IPS-NIHi7 (cell line): ENCODE data around the gene SSBP3.

Source experiments
- DNase-seq: peaks from one replicate; pipeline ENCODE4 v3.0.0; 2012; ENCODE audit warnings: mixed read lengths; ENCODE audit errors: extremely low spot score

SSBP3 gene

GRCh38 chr1:54176621-54177327 lies 229.4 kb downstream of the SSBP3 start:
- DNase-seq, result no peak
